Endothelial cell (in vitro differentiated cells): ENCODE measurements around the gene LRRC34. TPM values are rescaled to one million over a fixed set of nuclear protein-coding genes. Genes with fewer than 3 reads are reported as not detected.

ENCODE experiments used
- DNase-seq: peaks from one replicate; pipeline ENCODE4 v3.0.0; 2021; ENCODE audit warnings: low spot score
- H3K27ac Mint-ChIP-seq: one replicate; pipeline ENCODE4 v1.8.0; 2021; ENCODE audit warnings: mixed read lengths, inconsistent platforms; ENCODE audit not compliant: unreplicated experiment
- H3K27me3 Mint-ChIP-seq: one replicate; pipeline ENCODE4 v1.8.0; 2021; ENCODE audit warnings: mild to moderate bottlenecking, moderate library complexity, mixed read lengths, inconsistent platforms; ENCODE audit not compliant: unreplicated experiment
- H3K36me3 Mint-ChIP-seq: one replicate; pipeline ENCODE4 v1.8.0; 2021; ENCODE audit warnings: mild to moderate bottlenecking, low read depth, mixed read lengths, inconsistent platforms; ENCODE audit not compliant: unreplicated experiment
- H3K4me1 Mint-ChIP-seq: one replicate; pipeline ENCODE4 v1.8.0; 2021; ENCODE audit warnings: mild to moderate bottlenecking, mixed read lengths, inconsistent platforms; ENCODE audit not compliant: unreplicated experiment
- H3K4me3 Mint-ChIP-seq: one replicate; pipeline ENCODE4 v1.8.0; 2021; ENCODE audit warnings: mild to moderate bottlenecking, mixed read lengths, inconsistent platforms; ENCODE audit not compliant: unreplicated experiment
- H3K9me3 Mint-ChIP-seq: one replicate; pipeline ENCODE4 v1.8.0; 2021; ENCODE audit warnings: mixed read lengths, inconsistent platforms; ENCODE audit not compliant: unreplicated experiment
- total RNA-seq: library from RNA; stranded (reverse); fragmentation: NEBNext Ultra II Directional; extraction: Animal tissue kit (Norgen Biotek cat#: 25700); gene quantifications from one replicate; pipeline ENCODE4 v1.2.1, GENCODE V29; 2021; ENCODE audit not compliant: unreplicated experiment
- TF ChIP-seq, protein P1 (sequence below): fragments of 200-600 bp; sonication (generic); IDR thresholded peaks from one replicate; pipeline ENCODE4 v1.5.0; 2021; ENCODE audit warnings: antibody characterized with exemption; ENCODE audit not compliant: unreplicated experiment

Gene LRRC34
- total RNA-seq, 1 donor from 2014 or later = 5.6 TPM

GRCh38 chr3:169825316-169825715 is 12.6 kb upstream of the LRRC34 start:
- H3K27me3 Mint-ChIP-seq = no peaks in the 10 kb centered on the region
- H3K36me3 Mint-ChIP-seq = no peaks in the 10 kb centered on the region
- H3K4me1 Mint-ChIP-seq = peaks cover 28% of the 10 kb centered on the region
- H3K27ac Mint-ChIP-seq = no peak overlapping the region
- no peaks in the 10 kb centered on the region for H3K9me3 Mint-ChIP-seq
- H3K4me3 Mint-ChIP-seq = no peak overlapping the region
- TF ChIP-seq, protein P1, sequence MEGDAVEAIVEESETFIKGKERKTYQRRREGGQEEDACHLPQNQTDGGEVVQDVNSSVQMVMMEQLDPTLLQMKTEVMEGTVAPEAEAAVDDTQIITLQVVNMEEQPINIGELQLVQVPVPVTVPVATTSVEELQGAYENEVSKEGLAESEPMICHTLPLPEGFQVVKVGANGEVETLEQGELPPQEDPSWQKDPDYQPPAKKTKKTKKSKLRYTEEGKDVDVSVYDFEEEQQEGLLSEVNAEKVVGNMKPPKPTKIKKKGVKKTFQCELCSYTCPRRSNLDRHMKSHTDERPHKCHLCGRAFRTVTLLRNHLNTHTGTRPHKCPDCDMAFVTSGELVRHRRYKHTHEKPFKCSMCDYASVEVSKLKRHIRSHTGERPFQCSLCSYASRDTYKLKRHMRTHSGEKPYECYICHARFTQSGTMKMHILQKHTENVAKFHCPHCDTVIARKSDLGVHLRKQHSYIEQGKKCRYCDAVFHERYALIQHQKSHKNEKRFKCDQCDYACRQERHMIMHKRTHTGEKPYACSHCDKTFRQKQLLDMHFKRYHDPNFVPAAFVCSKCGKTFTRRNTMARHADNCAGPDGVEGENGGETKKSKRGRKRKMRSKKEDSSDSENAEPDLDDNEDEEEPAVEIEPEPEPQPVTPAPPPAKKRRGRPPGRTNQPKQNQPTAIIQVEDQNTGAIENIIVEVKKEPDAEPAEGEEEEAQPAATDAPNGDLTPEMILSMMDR = no peak
- DNase-seq = no peak

- Mint-ChIP-seq H3K27me3 (no peaks in the 10 kb centered on the region), H3K27ac (no peak overlapping the region), H3K4me1 (peaks cover 17% of the 10 kb centered on the region), H3K36me3 (no peaks in the 10 kb centered on the region), H3K4me3 (no peak overlapping the region), H3K9me3 (no peaks in the 10 kb centered on the region)
- no peak for DNase-seq
- TF ChIP-seq, protein P1 = no peak
These were observed 10.3 kb upstream of the LRRC34 start for GRCh38 chr3:169822983-169823382.

DNA sequence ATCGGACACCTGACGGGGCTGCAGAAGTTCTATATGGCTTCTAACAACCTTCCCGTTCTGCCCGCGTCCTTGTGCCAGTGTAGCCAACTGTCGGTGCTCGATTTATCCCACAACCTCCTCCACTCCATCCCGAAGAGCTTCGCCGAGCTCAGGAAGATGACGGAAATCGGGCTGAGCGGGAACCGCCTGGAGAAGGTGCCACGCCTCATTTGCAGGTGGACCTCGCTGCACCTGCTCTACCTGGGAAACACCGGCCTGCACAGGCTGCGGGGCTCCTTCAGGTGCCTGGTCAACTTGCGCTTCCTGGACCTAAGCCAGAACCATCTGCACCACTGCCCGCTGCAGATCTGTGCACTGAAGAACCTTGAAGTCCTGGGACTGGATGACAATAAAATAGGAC is 9.8 kb upstream of the LRRC34 start:
- no peak overlapping the region for H3K27ac Mint-ChIP-seq
- TF ChIP-seq, protein P1 = no peak
- DNase-seq = no peak
- H3K4me1 Mint-ChIP-seq = peaks cover 16% of the 10 kb centered on the region
- H3K36me3 Mint-ChIP-seq = peaks cover 1% of the 10 kb centered on the region
- no peak overlapping the region for H3K4me3 Mint-ChIP-seq
- no peaks in the 10 kb centered on the region for H3K9me3 Mint-ChIP-seq
- H3K27me3 Mint-ChIP-seq = peaks cover 1% of the 10 kb centered on the region

- Mint-ChIP-seq H3K27ac (no peak overlapping the region), H3K27me3 (peaks cover 1% of the 10 kb centered on the region), H3K9me3 (no peaks in the 10 kb centered on the region), H3K4me1 (peaks cover 15% of the 10 kb centered on the region), H3K36me3 (peaks cover 3% of the 10 kb centered on the region), H3K4me3 (no peak overlapping the region)
- TF ChIP-seq, protein P1 = no peak
- no peak for DNase-seq
These were observed 9.4 kb upstream of the LRRC34 start for GRCh38 chr3:169822091-169822490.

DNA sequence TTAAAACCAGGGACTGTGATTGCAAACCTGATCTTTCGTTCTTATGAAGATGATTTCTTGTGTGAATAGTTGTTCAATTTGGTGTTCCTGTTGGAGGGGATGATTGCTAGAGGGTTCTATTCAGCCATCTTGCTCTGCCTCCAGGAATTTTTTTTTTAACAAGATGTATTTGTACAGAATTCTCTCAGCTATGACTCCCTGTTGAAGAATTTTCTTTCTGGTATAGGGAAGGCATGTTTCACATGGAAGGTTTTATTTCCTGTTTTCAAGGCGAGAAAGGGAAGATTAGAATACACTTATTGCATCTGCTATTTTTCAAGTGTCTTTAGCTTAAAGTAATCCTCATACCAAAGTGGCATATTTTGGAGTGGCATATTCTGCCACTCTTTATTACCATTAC is 5.6 kb upstream of the LRRC34 start:
- DNase-seq = no peak
- H3K27ac Mint-ChIP-seq = no peak overlapping the region
- H3K4me1 Mint-ChIP-seq = peaks cover 9% of the 10 kb centered on the region
- peaks cover 4% of the 10 kb centered on the region for H3K9me3 Mint-ChIP-seq
- H3K27me3 Mint-ChIP-seq = peaks cover 3% of the 10 kb centered on the region
- H3K4me3 Mint-ChIP-seq = no peak overlapping the region
- peaks cover 11% of the 10 kb centered on the region for H3K36me3 Mint-ChIP-seq
- TF ChIP-seq, protein P1 = no peak
